GM12874 (cell line): Measurements from ENCODE around the gene PLCB1.

Experiments used
- CTCF ChIP-seq: IDR thresholded peaks from 2 replicates; pipeline ENCODE4 v1.5.1; 2011; ENCODE audit warnings: low read depth, mild to moderate bottlenecking, control low read depth, low read length, moderate library complexity; ENCODE audit not compliant: insufficient read depth

The PLCB1 gene

DNA sequence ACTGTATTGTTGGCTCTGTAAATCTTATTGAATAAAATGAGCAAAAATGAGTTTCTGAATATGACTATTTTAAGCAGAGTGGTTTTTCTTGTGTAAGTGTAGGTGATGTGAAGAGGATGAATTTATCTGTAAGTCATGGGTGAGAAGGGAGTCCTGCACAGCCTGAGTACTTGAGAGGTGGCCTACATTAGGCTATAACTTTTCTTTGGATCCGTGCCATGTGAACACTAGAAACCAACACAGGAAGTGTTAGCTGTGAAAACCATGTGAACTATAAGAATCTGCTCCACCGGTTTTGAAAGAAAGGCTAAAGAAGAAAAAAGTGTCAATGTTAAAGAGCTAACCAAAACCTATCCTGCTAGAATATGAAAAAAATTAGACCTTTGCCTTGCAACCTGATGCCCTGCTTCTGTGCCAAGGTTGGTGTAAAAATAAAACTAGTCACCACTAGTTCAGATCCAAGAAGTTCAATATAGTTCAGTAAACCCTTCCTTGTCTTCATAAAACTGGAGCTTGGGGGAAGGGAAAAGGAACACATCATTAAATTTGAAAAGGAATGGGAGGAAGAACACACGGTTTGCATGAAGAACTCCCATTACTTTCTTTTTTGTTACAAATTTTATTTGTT, 21.3 kb downstream of the PLCB1 start:
- TF ChIP-seq CTCF = no peak

GRCh38 chr20:8154638-8155037, 22.6 kb downstream of the PLCB1 start:
- no peak for TF ChIP-seq CTCF

DNA sequence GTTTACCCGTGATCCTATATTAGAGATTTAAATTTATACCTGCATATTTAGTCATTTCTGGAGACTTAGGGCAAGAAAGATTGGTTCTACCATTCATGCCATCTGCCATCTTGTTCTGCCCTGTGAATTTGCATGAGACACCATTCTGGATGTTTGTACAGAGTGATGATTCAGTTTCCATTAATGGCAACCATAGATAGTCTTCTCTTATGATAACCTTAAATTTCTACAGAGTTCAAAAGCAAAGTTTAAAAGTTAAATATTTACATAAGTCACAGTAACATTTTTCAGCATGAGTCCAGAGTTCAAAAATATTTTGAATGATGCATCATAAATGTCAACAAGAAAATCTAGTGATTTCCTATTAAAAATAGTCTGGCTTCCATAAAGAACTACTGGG, 23.2 kb downstream of the PLCB1 start:
- TF ChIP-seq CTCF = no peak

GRCh38 chr20:8155812-8156211, 23.7 kb downstream of the PLCB1 start:
- no peak for TF ChIP-seq CTCF

- no peak for TF ChIP-seq CTCF
These were observed 24.4 kb downstream of the PLCB1 start for GRCh38 chr20:8156235-8157079.

- no peak for TF ChIP-seq CTCF
These were observed 29.4 kb downstream of the PLCB1 start for GRCh38 chr20:8161264-8162071.

- TF ChIP-seq CTCF = no peak
These were observed 30.5 kb downstream of the PLCB1 start for GRCh38 chr20:8162610-8163009.
